ENCODE results near the gene ORC2.

GRCh38 chr2:200871151-200871550 is 92.3 kb downstream of the ORC2 start:
- TF ChIP-seq, protein P1, sequence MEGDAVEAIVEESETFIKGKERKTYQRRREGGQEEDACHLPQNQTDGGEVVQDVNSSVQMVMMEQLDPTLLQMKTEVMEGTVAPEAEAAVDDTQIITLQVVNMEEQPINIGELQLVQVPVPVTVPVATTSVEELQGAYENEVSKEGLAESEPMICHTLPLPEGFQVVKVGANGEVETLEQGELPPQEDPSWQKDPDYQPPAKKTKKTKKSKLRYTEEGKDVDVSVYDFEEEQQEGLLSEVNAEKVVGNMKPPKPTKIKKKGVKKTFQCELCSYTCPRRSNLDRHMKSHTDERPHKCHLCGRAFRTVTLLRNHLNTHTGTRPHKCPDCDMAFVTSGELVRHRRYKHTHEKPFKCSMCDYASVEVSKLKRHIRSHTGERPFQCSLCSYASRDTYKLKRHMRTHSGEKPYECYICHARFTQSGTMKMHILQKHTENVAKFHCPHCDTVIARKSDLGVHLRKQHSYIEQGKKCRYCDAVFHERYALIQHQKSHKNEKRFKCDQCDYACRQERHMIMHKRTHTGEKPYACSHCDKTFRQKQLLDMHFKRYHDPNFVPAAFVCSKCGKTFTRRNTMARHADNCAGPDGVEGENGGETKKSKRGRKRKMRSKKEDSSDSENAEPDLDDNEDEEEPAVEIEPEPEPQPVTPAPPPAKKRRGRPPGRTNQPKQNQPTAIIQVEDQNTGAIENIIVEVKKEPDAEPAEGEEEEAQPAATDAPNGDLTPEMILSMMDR (IDR thresholded peaks at IDR 0.05), result no peak
- TF ChIP-seq POLR2A (IDR thresholded peaks at IDR 0.05) (no peak), POLR2AphosphoS5 (IDR thresholded peaks at IDR 0.05) (no peak)
